HG03039 (cell line): ENCODE results near the gene SMARCD1.

Experiments used
- ATAC-seq: cut with Tn5 transposase; IDR thresholded peaks from one replicate; pipeline ENCODE4 v1.9.1; 2021; ENCODE audit warnings: mild to moderate bottlenecking, moderate library complexity; ENCODE audit not compliant: unreplicated experiment

SMARCD1 gene

GRCh38 chr12:50084775-50085614, at the start of gene SMARCD1:
Gene SMARCD1, plus strand, starts transcription at chr12:50085342. Its CDS starts 28 bp downstream, at chr12:50085370.
- ATAC-seq, result peak; percentile 90

GRCh38 chr12:50038336-50038735, 46.8 kb upstream of the SMARCD1 start:
- no peak for ATAC-seq

- no peak for ATAC-seq
Observed at GRCh38 chr12:50039151-50039835, 45.8 kb upstream of the SMARCD1 start.

- ATAC-seq, result no peak
Observed at GRCh38 chr12:50040657-50041056, 44.5 kb upstream of the SMARCD1 start.

- ATAC-seq, result no peak
Observed at GRCh38 chr12:50041062-50041860, 43.9 kb upstream of the SMARCD1 start.

- no peak for ATAC-seq
Observed at GRCh38 chr12:50041962-50042361, 43.2 kb upstream of the SMARCD1 start.

- ATAC-seq, result no peak
Observed at GRCh38 chr12:50042693-50043092, 42.4 kb upstream of the SMARCD1 start.

GRCh38 chr12:50043308-50043707, 41.8 kb upstream of the SMARCD1 start:
- no peak for ATAC-seq

- no peak for ATAC-seq
Observed at GRCh38 chr12:50043854-50044253, 41.3 kb upstream of the SMARCD1 start.

GRCh38 chr12:50047693-50048250, 37.4 kb upstream of the SMARCD1 start:
- ATAC-seq, result no peak

GRCh38 chr12:50049254-50050118, 35.7 kb upstream of the SMARCD1 start:
- ATAC-seq, result no peak

GRCh38 chr12:50050119-50050385, 35.1 kb upstream of the SMARCD1 start:
- no peak for ATAC-seq

- ATAC-seq, result no peak
Observed at GRCh38 chr12:50050410-50051098, 34.6 kb upstream of the SMARCD1 start.

- no peak for ATAC-seq
Observed at GRCh38 chr12:50051101-50051806, 33.9 kb upstream of the SMARCD1 start.

GRCh38 chr12:50052544-50052943, 32.6 kb upstream of the SMARCD1 start:
- no peak for ATAC-seq

GRCh38 chr12:50052964-50053363, 32.2 kb upstream of the SMARCD1 start:
- ATAC-seq, result no peak

GRCh38 chr12:50053583-50053982, 31.6 kb upstream of the SMARCD1 start:
- no peak for ATAC-seq

- ATAC-seq, result no peak
Observed at GRCh38 chr12:50055831-50056638, 29.1 kb upstream of the SMARCD1 start.
